Gastroesophageal sphincter (tissue), 4 donors: ENCODE results near the gene NIPAL1. TPM values are rescaled to one million over a fixed set of nuclear protein-coding genes. Genes with fewer than 3 reads are reported as not detected.
A peak's percentile ranks its signal among the peaks of the same experiment; 100 is the strongest.

Experiments
- ATAC-seq: fragments of 150-250 bp; one replicate; pipeline ENCODE4 v1.9.1; 2016; ENCODE audit warnings: mild to moderate bottlenecking, moderate library complexity
- H3K27ac ChIP-seq, 4 donors: fragments of 200-600 bp; sonication (generic) in 3 of 4; 1 replicate in 3 of 4; 2 replicates in 1 of 4; pipeline ENCODE4 v1.5.1; 2016 to 2019
- H3K27me3 ChIP-seq: fragments of 200-600 bp; sonication (generic); one replicate; pipeline ENCODE4 v1.5.1; 2019
- H3K36me3 ChIP-seq, 2 donors: fragments of 200-600 bp; sonication (generic); one replicate each; pipeline ENCODE4 v1.5.1; 2019; ENCODE audit warnings: control low read depth in 1 of 2
- H3K4me1 ChIP-seq, 3 donors: fragments of 200-600 bp; sonication (generic); 1 replicate in 2 of 3; 2 replicates in 1 of 3; pipeline ENCODE4 v1.5.1; 2016 to 2019; ENCODE audit warnings: control low read depth in 2 of 3
- H3K4me3 ChIP-seq, 2 donors: fragments of 200-600 bp; sonication (generic); one replicate each; pipeline ENCODE4 v1.5.1; 2019; ENCODE audit warnings: mild to moderate bottlenecking in 1 of 2, moderate library complexity in 1 of 2
- H3K9me3 ChIP-seq, 3 donors: fragments of 200-600 bp; sonication (generic); one replicate each; pipeline ENCODE4 v1.5.1; 2017 to 2019; ENCODE audit warnings: control low read depth in 2 of 3
- EP300 ChIP-seq: sonication (generic); formaldehyde crosslinking; IDR thresholded peaks from one replicate; pipeline ENCODE4 v1.6.1; 2017; ENCODE audit warnings: antibody characterized with exemption, mild to moderate bottlenecking
- POLR2A ChIP-seq, 2 donors: fragments of 450-650 bp; IDR thresholded peaks; one replicate each; pipeline ENCODE4 v1.6.1; 2017; ENCODE audit warnings: antibody characterized with exemption in 2 of 2, mild to moderate bottlenecking in 2 of 2, moderate library complexity in 1 of 2
- POLR2AphosphoS5 ChIP-seq: sonication (generic); formaldehyde crosslinking; IDR thresholded peaks from one replicate; pipeline ENCODE4 v1.6.1; 2017; ENCODE audit warnings: antibody characterized with exemption
- WGBS, 2 donors: methylation state at CpG; one replicate each; pipeline ENCODE4 v1.1.5; 2018; ENCODE audit warnings: low coverage in 1 of 2; 5-methylcytosine and 5-hydroxymethylcytosine counted together
- total RNA-seq, 4 donors: library from RNA; depleted of rRNA; stranded (reverse); fragments of >200 nt; gene quantifications; one replicate each; pipeline ENCODE4 v1.1.0, GENCODE V29; 2016
- TF ChIP-seq, protein P1 (sequence below), 4 experiments: fragments of 200-600 bp in 2 of 4; fragments of 450-650 bp in 2 of 4; sonication (generic) in 1 of 4; IDR thresholded peaks; one replicate each; pipeline ENCODE4 v1.5.1; 2017 to 2019; ENCODE audit warnings: antibody characterized with exemption in 4 of 4, mild to moderate bottlenecking in 2 of 4, moderate library complexity in 2 of 4

The NIPAL1 gene
- total RNA-seq, 4 donors from 2014 or later = 0.16 to 2.0 (median 0.25) TPM

DNA sequence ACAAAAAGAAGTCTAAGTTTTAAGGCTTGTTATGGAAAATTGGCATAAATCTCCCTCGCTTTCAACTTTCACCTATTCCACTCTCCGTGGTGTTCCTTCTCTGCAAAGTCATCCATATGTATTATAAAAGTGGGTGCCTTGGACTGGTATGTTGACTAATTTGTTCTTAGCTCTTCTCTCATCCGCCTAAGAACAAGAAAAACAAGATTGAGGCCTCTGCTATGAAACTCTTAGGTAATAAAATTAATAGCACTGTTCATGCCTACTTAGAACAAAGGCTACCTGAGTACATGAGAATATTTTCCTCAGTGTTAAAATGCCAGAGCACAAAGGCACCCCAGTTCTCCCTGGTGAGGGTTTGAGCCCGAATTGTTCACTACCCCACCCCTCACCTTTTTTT is 1.4 kb upstream of the NIPAL1 start:
- H3K36me3 ChIP-seq = no peaks in the 10 kb centered on the region
- peaks cover 21% of the 10 kb centered on the region for H3K27me3 ChIP-seq
- no peak overlapping the region for H3K27ac ChIP-seq
- 95 to 96% methylated on average over 2 to 4 of the region's 4 CpGs for WGBS, 2 donors
- TF ChIP-seq POLR2AphosphoS5 = no peak
- no peaks in the 10 kb centered on the region for H3K9me3 ChIP-seq
- no peak overlapping the region for H3K4me3 ChIP-seq
- no peak for ATAC-seq
- peaks cover 0 to 17% (median 8%) of the 10 kb centered on the region in 3 donors for H3K4me1 ChIP-seq

DNA sequence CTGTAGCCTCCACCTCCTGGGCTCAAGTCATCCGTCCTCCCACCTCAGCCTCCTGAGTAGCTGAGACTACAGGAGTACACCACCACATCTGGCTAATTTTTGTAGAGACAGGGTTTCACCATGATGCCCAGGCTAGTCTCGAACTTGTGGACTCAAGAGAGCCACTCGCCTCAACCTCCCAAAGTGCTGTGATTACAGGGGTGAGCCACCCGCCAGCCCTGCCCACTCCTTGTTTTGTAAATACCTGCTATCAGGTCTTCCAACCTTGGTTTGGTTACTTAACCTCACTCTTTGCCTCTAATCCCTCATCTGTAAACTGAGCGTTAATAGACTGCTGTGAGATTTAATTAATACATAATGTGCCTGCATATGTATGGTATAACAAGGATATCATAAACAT is 894 bp upstream of the NIPAL1 start:
- no peak for ATAC-seq
- Histone ChIP-seq H3K4me1 (peaks cover 0 to 17% (median 8%) of the 10 kb centered on the region in 3 donors), H3K4me3 (no peak overlapping the region), H3K27me3 (peaks cover 21% of the 10 kb centered on the region), H3K9me3 (no peaks in the 10 kb centered on the region), H3K27ac (no peak overlapping the region), H3K36me3 (no peaks in the 10 kb centered on the region)
- 84 to 94% methylated on average over 5 of the region's 5 CpGs for WGBS, 2 donors
- TF ChIP-seq, protein P1, sequence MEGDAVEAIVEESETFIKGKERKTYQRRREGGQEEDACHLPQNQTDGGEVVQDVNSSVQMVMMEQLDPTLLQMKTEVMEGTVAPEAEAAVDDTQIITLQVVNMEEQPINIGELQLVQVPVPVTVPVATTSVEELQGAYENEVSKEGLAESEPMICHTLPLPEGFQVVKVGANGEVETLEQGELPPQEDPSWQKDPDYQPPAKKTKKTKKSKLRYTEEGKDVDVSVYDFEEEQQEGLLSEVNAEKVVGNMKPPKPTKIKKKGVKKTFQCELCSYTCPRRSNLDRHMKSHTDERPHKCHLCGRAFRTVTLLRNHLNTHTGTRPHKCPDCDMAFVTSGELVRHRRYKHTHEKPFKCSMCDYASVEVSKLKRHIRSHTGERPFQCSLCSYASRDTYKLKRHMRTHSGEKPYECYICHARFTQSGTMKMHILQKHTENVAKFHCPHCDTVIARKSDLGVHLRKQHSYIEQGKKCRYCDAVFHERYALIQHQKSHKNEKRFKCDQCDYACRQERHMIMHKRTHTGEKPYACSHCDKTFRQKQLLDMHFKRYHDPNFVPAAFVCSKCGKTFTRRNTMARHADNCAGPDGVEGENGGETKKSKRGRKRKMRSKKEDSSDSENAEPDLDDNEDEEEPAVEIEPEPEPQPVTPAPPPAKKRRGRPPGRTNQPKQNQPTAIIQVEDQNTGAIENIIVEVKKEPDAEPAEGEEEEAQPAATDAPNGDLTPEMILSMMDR (IDR thresholded peaks at IDR 0.05) = no peak
- no peak for TF ChIP-seq POLR2AphosphoS5
- TF ChIP-seq POLR2A (IDR thresholded peaks at IDR 0.05) = no peak
- TF ChIP-seq EP300 = no peak

DNA sequence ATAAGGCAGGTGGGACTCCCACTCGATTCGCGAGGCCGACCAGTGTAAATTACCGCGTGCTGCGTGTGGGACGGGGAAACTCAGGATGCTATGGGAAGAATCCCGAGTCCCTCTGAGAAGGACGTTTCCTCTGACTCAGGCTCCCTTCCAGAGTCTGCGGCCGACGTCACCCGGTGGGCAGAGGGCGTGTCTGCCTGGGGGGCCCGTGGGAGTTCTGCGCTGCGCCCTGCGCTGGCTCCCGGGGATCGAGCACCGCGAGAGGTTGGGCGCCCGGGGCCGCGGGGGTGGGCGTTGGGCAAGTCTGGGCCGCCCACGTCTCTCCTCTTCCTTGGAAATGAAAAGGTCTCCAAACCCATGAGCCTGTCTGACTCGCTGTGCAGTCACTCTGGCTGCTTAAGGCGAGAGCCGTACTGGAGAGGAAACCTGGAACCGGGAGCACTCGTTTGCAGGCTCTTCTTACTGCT is 568 bp downstream of the NIPAL1 start:
- Histone ChIP-seq H3K27ac (peak overlapping the region in 1 of 4 donors; percentile 45), H3K4me1 (peaks cover 0 to 17% (median 8%) of the 10 kb centered on the region in 3 donors), H3K27me3 (peaks cover 21% of the 10 kb centered on the region), H3K36me3 (no peaks in the 10 kb centered on the region), H3K4me3 (peak overlapping the region; percentile 16 to 63), H3K9me3 (no peaks in the 10 kb centered on the region)
- ATAC-seq = peak; percentile 63
- WGBS, 2 donors = 0% methylated on average over 5 of the region's 35 CpGs; no CpG with 5 or more reads in 1 of the 2 donors
- TF ChIP-seq POLR2AphosphoS5 = no peak
- TF ChIP-seq, protein P1 (IDR thresholded peaks at IDR 0.05) = no peak
- no peak for TF ChIP-seq EP300
- TF ChIP-seq POLR2A (IDR thresholded peaks at IDR 0.05) = no peak

DNA sequence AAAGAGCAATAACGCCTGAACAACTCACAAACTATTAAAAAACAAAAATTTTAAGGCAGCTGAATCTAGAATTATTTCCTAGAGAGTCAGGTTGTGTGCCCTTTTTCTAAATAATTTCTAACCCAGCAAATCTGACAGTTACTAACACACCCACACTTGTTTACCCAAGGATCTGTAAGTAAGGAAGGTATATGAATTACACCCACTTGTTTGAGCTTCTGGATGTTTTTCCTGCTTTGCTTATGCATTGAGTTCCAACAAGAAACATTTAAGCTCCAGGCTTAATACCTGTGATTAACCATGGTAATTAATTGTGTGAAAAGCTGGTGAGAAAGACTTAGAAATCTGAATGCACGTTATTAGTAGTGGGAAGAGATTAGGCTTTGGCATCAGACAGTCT is 1.5 kb downstream of the NIPAL1 start:
- Histone ChIP-seq H3K9me3 (no peaks in the 10 kb centered on the region), H3K36me3 (no peaks in the 10 kb centered on the region), H3K27ac (no peak overlapping the region), H3K27me3 (peaks cover 29% of the 10 kb centered on the region), H3K4me3 (no peak overlapping the region), H3K4me1 (peaks cover 0 to 17% (median 8%) of the 10 kb centered on the region in 3 donors)
- no peak for ATAC-seq
- TF ChIP-seq EP300 (no peak), POLR2A (IDR thresholded peaks at IDR 0.05) (no peak), POLR2AphosphoS5 (no peak)
- TF ChIP-seq, protein P1 (IDR thresholded peaks at IDR 0.05) = no peak
- WGBS, 2 donors = 80 to 86% methylated on average over 1 to 2 of the region's 2 CpGs

DNA sequence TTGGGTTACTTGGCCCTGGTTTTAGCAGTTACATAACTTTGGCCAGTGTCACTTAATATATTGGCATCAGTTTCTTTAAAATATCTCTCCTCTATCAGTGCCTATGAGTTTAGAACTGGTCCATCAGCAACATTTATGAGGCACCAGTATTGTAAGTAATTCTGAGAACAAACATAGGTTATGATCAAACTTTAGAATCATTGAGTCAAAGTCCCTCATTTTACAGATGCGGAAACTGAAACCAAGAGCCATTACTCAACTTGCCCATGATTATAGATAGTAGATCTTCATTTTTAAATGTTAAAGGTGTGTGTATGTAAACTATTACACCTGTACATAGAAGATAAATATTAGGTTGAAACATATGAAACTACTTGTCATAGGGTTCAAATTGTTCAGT is 4.5 kb downstream of the NIPAL1 start:
- H3K4me3 ChIP-seq = no peak overlapping the region
- TF ChIP-seq, protein P1 (IDR thresholded peaks at IDR 0.05) = no peak
- TF ChIP-seq EP300 (no peak), POLR2A (IDR thresholded peaks at IDR 0.05) (no peak), POLR2AphosphoS5 (no peak)
- peaks cover 0 to 15% (median 7%) of the 10 kb centered on the region in 3 donors for H3K4me1 ChIP-seq
- no peak overlapping the region for H3K27ac ChIP-seq
- no peaks in the 10 kb centered on the region for H3K9me3 ChIP-seq
- ATAC-seq = no peak
- no peaks in the 10 kb centered on the region for H3K36me3 ChIP-seq
- WGBS, 2 donors = 50 to 100% methylated on average over 1 of the region's 1 CpG
- peaks cover 22% of the 10 kb centered on the region for H3K27me3 ChIP-seq
